CD4-positive, alpha-beta T cell treated with Interleukin-15 for 1 hour (primary cell): ENCODE results near the gene CFAP74.

Source experiments
- DNase-seq: peaks from one replicate; pipeline ENCODE4 v3.0.0-alpha.2; 2020

CFAP74 gene

DNA sequence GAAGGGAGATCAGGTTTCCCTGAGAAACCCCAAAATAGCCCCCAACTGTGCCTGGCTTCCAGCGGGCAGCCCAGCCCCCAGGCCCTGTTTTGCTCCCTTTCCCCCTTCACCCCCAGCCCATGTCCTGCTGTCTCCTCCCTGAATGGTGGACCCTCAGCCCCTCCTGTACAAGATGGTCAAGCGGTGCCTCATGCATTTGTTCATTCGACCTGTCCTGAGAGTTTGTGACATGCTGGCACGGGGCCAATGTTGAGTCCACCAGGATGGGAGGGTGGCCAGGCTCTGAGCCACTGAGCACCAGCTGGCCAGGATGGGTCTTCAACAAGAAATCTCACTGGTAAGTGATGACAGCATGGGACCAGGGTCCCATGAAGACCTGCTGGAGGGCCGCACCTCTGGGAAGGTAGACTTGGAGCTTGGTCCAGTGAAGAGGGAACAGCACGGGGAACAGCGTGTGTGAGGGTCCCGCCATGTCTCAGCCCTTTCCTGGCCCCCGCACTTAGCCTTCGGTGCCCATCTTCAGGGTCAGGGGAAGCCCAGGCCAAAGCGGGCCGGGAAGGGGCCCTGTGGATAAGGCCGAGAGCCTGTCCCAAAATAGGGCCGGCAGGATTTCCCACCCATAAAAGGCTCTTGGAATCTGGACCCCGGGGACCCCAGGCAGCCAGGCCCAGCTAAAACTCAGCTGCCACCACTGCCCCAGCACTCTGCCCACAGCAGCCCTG is 88.5 kb downstream of the CFAP74 start, which contains the start of gene CALML6:
Gene CALML6, plus strand, starts transcription at position 290 of the 722 bp plus-strand sequence. Its CDS starts 21 bp downstream, at position 311.
- no peak for DNase-seq

DNA sequence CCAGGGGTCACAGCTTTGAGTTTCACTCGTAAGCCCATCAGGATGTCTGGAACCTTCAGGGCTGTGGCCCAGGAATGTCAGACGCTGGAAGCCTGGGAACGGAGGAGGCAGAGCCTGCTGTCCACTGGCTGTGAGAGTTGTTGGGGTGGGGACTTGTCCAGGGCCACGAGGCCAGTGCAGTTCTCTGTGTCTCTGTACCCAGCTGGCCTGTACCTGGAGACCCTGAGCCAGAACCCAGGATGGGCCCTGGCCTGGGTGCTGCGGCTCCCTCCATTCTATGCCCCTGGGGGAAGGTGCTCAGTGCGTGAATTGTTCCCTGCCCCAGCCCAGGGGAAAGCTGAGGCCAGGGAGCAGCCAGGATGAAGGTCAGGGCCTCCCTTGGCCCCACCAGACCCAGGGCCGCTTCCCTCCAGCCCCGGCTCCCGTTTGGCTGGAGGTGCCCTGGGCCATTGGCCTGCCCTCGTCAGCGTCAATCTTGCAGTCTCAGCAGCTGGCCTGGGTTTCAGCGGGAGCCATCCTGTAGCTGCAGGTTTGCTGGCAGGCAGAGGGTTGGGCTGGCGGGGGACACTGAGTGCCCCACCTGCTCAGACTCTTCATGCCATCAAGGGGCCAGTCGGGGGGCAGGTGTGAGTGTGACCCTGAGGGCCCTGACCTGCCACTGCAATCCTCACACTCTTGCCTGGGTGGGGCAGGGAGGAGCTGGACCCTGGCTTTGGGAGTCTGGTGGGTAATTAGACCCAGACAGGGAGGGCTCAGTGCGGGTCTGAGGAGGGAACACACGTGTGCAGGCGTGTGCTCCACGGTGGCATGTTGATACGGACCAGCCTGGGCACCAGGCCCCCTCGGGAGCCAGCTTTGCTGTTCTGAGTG is 89.2 kb downstream of the CFAP74 start:
- DNase-seq: no peak

DNA sequence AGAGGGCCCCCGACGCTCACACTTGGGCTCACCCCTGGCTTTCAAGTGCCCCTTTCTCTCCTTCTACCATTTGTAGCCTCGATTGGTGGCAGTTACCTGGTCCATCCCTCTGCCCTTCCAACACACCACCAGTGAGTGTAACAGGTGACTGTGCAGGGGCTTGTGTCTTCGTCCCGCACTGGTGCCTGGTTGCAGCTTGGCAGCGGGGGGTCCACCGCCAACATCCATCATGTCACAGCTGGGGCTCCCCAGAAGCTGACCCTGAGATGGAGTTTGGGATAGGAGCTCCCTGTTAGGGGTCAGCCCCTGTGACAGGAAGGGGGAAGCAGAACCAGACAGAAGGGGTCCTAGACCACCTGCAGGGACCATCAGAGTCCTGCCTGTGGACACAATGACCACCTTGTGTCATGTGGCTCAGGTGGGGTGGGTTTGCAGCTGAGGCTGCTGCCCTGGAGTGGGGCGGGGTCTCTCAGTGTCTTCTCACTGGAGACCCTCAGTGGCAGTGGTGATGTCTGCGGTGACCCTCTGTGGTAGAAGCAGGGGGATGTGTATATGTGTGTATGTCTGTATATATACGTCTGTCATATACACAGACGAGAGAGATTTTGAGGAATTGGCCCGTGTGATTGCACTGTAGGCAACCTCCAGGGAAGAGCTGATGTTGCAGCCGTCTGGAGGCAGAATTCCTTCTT is 92.1 kb downstream of the CFAP74 start:
- no peak for DNase-seq

DNA sequence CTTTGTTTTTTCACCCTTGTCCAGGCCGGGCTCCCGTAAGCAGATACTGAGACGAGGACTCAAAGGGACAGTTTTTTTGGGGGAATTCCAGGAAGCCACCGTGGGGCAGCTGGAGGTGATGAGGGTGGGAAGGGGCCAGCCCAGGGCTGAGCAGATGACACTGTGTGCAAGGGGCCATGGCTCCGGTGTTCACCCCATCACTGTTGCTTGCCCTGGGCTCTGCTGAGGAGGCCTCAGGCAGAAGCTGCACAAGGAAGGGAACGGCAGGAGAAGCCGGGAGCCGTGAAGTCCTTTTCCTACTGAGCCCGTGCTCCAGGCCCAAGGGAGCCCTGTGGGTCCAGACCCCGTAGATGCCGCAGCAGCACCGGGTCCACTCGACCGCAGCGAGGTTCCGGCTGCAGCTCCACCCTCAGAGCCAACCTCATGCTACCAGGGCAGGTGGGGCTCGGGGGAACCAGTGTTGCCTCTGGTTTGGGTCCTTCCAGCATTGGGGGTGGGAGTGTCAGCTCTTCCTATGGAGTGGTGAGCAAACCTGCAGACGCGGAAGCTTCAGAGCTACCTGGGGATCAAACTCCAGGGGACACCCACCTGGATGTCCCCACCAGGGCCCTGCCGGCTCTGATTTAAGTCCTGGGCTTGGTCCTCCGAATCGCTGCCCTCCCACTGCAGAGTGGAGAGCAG is 92.8 kb downstream of the CFAP74 start:
- DNase-seq: no peak

DNA sequence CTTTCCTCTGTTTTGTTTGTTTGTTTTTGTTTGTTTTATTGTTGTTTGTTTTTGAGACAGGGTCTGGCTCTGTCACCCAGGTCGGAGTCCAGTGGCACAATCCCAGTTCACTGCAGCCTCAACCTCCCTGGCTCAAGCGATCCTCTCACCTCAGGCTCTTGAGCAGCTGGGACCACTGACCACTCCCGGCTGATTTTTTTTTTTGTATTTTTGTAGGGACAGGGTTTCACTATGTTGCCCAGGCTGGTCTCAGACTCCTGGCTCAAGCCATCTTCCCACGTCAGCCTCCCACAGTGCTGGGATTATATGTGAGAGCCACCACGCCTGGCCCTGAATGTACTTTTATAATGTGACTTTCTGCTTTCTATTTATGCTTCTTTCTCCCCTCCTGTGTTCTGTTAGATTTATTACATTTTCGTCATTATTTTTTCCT is 93.5 kb downstream of the CFAP74 start:
- DNase-seq: no peak

DNA sequence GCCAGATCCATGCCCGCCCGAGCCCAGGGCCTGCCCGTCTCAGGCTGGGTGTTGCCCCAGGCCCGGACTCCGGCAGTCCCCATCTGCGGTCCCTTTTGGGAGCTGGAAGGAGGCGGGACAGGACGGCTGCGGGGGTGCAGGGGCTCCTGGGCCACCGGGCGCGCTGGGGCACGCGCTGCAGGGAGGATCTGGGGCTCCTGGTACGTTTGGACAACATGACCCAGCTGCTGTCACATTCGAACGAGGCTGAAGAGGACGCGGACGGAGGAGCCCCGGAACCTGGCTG is 95.1 kb downstream of the CFAP74 start:
- DNase-seq: no peak

DNA sequence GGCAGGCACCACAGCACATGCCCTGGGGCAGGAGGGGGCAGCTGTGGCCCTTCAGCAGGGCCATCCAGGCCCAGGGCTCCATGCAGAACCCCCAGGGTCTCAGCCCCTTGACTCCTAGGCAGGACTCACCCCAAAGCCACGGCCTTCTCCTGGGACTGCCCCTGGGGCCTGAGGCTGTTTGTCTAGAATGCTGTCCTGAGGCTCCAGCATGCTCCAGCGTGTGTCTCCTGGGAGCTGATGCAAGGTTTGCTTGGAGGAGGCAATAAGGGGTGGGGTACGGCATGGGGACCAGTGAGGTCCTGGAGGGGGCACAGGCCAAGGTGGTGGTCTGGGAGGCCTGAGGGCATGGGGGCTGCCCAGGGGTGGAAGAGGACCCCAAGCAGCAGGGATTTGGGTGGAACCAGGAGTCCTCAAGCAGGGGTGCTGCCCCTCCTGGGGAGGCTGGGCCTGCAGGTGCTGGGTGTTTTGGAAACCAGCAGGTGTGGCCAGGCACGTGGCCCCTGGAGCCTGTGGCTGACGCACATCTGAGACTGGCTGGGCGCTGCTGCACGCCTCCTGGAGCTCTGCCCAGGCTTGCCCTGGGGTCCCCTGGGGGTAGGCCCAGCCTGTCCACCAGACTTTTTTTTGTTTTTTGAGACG is 96.4 kb downstream of the CFAP74 start:
- DNase-seq: peak; percentile 47

DNA sequence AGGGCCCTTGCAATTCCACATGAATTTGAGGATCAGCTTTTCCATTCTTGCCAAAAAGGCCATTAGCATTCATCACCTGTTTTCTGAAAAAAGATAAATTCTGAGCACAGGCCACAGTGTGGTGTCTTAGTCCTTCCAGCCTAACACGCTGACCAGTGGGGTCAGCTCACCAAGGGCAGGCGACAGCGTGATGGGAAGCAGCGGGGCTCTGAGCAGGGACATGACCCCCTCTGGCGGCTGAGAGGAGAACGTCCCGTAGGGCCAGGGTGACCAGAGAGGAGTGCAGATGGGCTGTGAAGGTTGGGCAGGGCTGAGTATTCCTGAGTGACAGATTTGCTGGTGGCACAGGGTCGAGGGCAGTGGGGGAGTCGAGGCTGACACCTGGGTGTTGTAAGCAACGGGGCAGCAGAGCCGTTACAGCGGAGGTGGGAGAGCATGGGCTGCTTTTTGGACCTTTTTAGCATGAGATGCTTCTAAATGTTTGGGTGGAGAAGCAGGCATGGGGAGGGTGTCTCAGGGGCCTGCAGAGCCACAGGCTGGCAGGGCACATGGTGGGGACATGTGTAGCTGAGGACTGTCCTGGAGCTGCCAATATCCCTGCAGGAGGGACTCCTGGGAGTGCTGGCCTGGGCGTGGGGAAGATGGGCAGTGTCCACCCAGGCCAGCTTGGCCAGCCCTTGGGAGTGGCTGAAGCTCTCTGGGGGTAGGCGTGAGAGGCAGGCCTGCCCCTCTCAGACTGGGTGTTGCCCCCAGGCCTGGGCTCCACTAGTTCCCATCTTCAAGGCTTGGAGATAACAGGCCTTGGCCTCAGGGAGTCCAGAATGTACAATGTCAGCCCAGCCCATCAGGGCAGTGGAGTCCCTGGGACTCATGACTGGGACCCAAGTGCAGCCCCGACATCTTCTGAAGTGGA is 97.1 kb downstream of the CFAP74 start:
- DNase-seq: peak; percentile 76

DNA sequence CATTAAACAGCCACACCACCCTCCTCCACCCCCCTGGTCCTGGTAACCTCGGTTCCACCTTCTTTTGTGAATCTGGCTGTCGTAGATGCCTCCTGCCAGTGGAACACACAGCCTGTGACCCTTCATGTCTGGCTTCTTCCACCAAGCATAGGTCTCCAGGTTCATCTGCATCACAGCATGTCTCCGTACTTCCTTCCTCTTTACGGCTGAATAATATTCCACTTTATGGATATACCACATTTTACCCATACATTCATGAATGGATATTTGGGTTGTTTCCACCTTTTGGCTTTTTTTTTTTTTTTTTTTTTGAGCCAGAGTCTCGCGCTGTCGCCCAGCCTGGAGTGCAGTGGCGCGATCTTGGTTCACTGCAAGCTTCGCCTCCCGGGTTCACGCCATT is 100.4 kb downstream of the CFAP74 start:
- DNase-seq: no peak

DNA sequence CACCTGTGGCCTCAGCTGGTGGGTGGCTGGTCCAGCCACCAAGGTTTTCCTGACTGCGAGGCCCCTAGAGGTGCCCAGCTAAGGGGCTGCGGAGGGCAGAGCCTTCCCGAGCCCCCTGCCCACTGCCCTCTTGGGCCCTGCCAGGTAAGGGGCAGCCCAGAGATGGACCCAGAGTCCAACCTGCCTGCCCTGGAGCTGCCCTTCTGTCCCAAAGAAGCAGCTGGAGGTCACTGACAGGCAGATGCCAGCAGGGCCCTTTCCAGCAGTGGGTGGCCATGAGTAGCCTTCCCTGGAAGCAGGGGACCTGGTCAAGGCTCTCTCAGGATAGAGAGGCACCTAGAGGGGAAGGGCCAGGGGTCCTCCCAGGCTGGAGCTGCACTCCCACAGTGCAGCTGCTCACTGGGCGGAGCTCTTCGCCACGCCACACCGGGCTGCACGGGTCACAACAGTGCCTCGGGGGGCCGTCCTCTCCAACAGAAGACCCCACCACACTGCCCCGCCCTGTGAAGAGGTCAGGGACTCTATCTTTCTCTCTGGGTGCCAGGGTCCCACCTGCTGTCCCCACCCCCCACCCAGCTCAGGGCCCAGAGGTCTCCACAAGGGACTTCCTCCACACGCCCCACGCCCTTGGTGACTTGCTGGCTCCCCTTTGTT is 101.8 kb downstream of the CFAP74 start:
- no peak for DNase-seq

DNA sequence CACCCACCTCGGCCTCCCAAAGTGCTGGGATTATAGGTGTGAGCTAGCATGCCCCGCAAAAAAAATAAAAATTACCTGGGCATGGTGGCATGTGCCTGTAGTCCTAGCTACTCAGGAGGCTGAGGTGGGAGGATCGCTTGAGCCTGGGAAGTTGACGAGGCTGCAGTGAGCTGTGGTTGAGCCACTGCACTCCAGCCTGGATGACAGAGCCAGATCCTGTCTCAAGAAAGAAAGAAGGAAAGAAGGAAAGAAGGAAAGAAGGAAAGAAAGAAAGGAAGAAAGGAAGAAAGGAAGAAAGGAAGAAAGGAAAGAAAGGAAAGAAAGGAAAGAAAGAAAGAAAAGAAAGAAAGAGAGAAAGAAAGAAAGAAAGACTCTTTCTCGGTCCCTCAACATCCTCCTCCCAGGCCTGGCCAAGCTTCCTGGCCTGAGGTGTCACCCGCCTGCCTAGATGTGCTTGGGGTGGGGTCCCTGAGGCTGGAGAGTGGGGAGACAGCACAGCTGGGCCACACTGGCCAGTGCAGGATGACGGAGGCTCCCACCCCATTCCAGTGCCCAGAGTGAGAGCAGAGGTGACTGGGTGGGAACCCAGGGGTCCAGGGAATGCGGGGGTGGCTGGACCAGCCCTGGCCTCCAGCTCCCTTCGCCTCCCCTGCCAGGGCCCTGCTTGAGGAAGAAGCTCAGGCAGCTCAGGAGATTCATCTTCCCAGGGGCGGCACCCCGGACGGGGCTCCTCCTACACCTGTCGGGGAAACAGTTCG is 102.5 kb downstream of the CFAP74 start:
- DNase-seq: no peak

DNA sequence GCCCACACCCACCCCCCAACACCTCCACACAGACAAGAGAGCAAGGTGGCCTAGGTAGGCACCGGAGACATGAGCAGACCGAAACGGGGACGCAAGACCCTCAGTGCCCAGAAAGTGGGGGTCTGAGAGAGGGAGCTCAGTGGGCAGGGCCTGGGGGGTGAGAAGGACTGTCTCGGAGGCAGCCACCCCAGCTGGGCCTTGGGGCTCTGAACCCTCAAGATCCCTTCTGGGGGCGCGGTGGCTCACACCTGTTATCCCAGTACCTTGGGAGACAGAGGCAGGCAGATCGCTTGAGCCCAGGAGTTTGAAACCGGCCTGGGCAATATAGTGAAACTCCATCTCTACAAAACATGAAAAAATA is 103.6 kb downstream of the CFAP74 start:
- DNase-seq: no peak

DNA sequence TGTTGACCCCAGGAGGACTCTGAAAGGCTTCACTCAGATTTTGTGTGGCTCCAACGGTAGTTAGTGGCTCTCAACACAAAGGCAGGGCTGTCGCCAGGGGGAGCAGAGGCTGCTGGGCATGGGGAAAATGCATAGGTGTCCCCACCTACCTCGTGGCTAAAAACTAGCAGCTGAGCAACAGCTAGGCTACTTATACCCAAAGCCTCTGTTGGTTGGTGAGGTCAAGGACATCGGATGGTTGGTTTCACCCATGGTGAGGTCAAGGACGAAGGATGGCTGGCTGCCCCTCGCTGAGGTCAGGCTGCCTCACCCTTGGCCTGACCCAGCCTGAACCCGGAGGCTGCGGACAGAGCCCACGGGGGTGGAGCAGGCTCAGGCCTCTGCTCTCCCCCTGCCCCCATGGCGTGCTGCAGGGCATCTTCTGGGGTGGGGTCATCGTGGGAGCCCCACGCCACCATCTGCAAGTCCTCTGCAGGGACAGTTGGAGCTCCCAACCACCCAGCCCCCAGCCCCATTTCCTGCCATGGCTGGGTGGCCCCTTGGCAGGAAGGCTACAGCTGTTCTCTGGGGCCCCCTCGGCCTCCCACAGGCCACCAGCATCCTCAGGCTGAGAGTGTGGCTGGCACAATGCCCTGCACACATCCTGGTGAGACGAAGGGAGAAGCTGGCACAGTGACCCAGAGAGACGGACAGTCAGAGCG is 104.2 kb downstream of the CFAP74 start:
- DNase-seq: no peak

DNA sequence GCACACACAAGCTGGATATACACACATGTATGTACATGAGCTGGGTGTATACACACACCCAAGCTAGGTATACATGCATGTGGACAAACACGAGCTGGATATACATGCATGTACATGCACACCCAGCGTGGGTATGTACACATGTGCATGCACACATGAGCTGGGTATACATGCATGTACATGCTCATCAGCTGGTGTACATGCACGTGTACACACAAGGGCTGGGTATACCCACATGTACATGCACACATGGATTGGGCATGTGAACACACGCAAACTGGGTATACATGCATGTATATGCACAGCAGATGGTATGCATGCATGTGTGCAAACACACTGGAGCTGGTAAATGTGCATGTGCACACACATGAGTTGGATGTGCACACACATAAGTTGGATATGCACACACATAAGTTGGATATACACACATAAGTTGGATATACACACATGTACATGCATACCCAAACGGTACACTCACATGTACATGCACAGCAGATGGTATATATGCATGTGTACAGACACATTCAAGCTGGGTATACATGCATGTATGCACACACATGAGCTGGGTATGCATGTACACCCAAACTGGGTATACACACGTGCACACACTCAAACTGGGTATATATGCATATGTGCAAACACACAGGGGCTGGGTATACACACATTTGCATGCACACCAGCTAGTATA is 105.2 kb downstream of the CFAP74 start:
- no peak for DNase-seq

DNA sequence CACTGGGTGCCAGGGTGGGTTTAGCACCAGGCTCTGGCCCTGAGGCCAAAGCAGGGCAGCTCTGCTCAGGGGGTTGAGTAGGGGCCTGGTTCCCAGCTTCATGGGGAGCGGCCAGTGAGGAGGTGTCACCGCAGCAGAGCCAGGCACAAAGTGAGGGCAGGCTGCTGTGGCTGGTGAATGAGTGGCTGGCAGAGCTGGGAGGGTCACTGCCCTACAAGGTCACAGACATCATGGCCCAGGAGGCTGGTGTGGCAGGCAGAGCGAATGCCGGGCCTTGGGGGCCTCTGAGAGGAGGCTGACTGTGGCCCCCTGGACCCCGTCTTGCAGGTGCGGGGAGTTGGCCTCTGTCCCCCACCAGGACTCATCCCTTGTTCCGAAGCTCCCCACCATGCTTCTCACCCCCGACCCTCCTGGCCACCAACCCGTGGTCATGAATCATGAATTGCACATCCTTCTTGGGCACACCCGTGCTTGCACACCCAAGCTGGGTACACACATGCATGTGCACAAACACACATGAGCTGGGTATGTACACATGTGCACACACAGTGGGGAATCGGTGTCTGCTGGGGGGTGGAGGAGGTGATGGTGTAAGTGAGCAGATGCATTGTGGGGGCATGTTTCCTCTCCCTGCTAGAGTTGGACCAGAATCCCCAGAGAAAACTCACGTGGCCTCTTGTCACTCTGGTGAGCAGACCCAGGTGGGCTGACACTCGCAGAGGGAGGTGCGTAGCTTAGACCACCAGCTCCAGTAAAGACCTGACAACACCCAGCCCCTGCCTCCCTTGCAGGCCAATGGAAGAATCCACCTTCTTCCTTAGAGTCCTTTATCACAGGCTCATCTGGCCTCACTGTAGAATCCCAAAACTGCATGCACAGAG is 107.9 kb downstream of the CFAP74 start:
- no peak for DNase-seq

DNA sequence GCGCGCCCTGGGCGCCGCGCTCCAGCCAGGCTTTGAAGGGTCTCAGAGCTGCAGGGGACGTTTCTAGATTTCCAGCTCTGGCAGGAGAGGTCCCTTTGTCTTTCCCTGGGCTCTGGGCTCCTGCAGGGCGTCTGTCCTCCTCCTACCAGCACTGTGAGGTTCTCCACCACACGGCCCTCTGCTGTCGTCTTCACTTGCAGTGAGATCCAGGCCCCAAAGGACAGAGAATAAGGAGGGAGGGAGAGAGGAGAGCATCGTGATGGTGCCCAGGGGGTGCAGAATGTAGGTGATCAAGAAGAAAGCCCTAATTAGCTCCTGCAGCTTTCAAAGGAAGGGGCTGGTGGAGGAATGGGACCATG is 108.5 kb downstream of the CFAP74 start:
- no peak for DNase-seq

DNA sequence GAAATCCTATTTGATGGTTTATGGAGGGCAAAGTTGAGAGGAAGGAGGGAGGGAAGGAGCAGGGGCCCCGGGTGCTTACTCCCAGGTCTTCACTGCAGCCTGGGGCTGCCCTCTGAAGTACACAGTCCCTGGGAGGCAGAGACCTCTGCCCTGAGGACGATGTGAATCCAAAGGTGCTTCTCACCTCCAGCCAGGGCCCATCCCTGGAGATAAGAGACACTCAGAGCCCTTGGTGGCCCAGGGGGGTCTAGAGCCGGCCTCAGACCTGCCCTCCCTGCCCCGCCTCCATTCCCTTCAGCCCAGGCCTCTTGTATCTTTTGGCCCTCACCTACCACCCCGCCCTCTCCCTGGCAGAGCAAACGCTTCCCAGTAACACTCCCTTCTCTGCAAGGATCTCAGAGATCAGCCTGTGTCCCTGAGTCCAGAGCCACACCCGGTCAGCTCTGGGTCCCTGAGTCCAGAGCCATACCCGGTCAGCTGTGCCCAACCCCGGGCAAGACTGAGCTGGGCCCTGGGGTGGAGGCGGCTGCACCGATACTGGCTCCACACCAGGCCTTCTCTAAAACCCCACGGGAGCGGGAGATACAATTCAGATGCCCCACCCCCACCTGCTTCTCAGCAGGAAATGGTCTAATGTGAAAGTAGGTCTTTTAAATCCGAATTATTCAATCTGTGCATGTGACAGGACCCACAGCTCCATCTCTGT is 109.1 kb downstream of the CFAP74 start:
- no peak for DNase-seq

DNA sequence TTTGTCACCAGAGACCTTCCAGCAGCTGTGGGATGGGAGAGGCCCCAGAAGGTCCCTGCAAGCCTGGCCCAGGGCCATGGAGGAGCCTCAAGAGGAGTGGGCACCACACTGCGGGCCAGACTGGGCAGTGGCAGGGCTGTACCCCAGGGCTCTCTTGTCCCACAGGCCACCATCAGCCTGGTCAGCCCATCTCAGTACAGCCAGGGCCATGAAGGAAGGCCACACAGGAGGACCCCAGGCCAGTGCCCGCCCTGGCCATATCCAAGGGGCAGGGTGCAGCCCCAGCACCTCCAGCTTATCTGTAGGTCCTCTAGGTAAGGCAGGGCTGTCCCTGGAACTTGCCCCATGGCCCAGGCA is 109.6 kb downstream of the CFAP74 start:
- no peak for DNase-seq
